Neural cell (in vitro differentiated cells): ENCODE measurements around the gene NPAS2.

Source experiments
- CTCF ChIP-seq: fragments of 450-650 bp; IDR thresholded peaks from 2 replicates; pipeline ENCODE4 v1.5.1; 2014; ENCODE audit warnings: antibody characterized with exemption, mild to moderate bottlenecking, moderate library complexity; ENCODE audit not compliant: poor library complexity, severe bottlenecking
- POLR2AphosphoS5 ChIP-seq: IDR thresholded peaks from 2 replicates; pipeline ENCODE4 v1.6.1; 2012

- no peak for TF ChIP-seq CTCF
- no peak for TF ChIP-seq POLR2AphosphoS5
These were observed 23.3 kb upstream of the NPAS2 start for GRCh38 chr2:100796499-100797100.
